ENCODE results near the gene ADGRL1. TPM values are rescaled to one million over a fixed set of nuclear protein-coding genes. Genes with fewer than 3 reads are reported as not detected.
"Not testable (repeated sequence)": the region's sequence is repeated elsewhere in the genome, so short reads cannot be mapped to it uniquely, and the experiment has no call there.

Gene ADGRL1
- total RNA-seq, 2 experiments from 2014 or later = 2.6 to 8.2 TPM

- intact Hi-C loops (cut with micrococcal nuclease; ENCODE audit: unreplicated experiment) = no loop called here
- no peak for TF ChIP-seq EZH2phosphoT487 (IDR thresholded peaks at IDR 0.05; ENCODE audit: borderline replicate concordance, low read depth, low read length)
- TF ChIP-seq CTCF (conservative IDR thresholded peaks at IDR 0.05; ENCODE audit: low read length) = peak; percentile 69
- H3K27ac ChIP-seq (ENCODE audit: low read depth, low read length, poor library complexity, severe bottlenecking) = no peak overlapping the region
These were observed 58.0 kb downstream of the ADGRL1 start for GRCh38 chr19:14147797-14148605.

GRCh38 chr19:14146789-14147216 lies 59.2 kb downstream of the ADGRL1 start:
- no peak overlapping the region for H3K4me2 ChIP-seq (ENCODE audit: low read length)
- H3K79me2 ChIP-seq (ENCODE audit: insufficient read depth, low read depth, low read length) = no peaks in the 10 kb centered on the region
- ChIA-PET CTCF (ENCODE audit: unreplicated experiment) (no interaction called here), POLR2A (no interaction called here)
- no peaks in the 10 kb centered on the region for H3K36me3 ChIP-seq (ENCODE audit: insufficient read depth, low read length)
- TF ChIP-seq EZH2phosphoT487 (IDR thresholded peaks at IDR 0.05; ENCODE audit: borderline replicate concordance, low read depth, low read length) (no peak), CTCF (conservative IDR thresholded peaks at IDR 0.05; ENCODE audit: low read length) (no peak)
- intact Hi-C loops (cut with micrococcal nuclease; ENCODE audit: unreplicated experiment) = no loop called here
- H4K20me1 ChIP-seq (ENCODE audit: insufficient read depth, low read length) = no peaks in the 10 kb centered on the region
- H2AFZ ChIP-seq (ENCODE audit: low read length) = no peak overlapping the region
- H3K27ac ChIP-seq (ENCODE audit: low read depth, low read length, poor library complexity, severe bottlenecking) = no peak overlapping the region
- no TSS peak for BruUV-seq (replicated peaks)
- H3K4me3 ChIP-seq (ENCODE audit: low read depth, low read length, poor library complexity, severe bottlenecking) = no peak overlapping the region
- DNase-seq (ENCODE audit: low spot score) = no peak
- no peaks in the 10 kb centered on the region for H3K9me3 ChIP-seq (ENCODE audit: low read length)
- H3K4me1 ChIP-seq (ENCODE audit: insufficient read depth, low read length, poor library complexity, severe bottlenecking) = no peaks in the 10 kb centered on the region
- no peaks in the 10 kb centered on the region for H3K9me2 ChIP-seq (ENCODE audit: insufficient read depth, low read length)

More at GRCh38 chr19:14147797-14148605, 58.0 kb downstream of the ADGRL1 start:
- ChIA-PET CTCF (ENCODE audit: unreplicated experiment) (no interaction called here), POLR2A (interaction anchor here (0.5 kb wide), 1 partner anchor 198 kb away, joined by 3 read pairs; no protein-coding TSS in a partner anchor)
- Histone ChIP-seq H3K36me3 (ENCODE audit: insufficient read depth, low read length) (no peaks in the 10 kb centered on the region), H3K4me2 (ENCODE audit: low read length) (no peak overlapping the region), H3K4me3 (ENCODE audit: low read depth, low read length, poor library complexity, severe bottlenecking) (no peak overlapping the region), H3K9me2 (ENCODE audit: insufficient read depth, low read length) (no peaks in the 10 kb centered on the region), H4K20me1 (ENCODE audit: insufficient read depth, low read length) (no peaks in the 10 kb centered on the region), H3K9me3 (ENCODE audit: low read length) (no peaks in the 10 kb centered on the region), H3K79me2 (ENCODE audit: insufficient read depth, low read depth, low read length) (no peaks in the 10 kb centered on the region), H3K4me1 (ENCODE audit: insufficient read depth, low read length, poor library complexity, severe bottlenecking) (no peaks in the 10 kb centered on the region), H2AFZ (ENCODE audit: low read length) (no peak overlapping the region)
- DNase-seq (ENCODE audit: low spot score) = peak; percentile 33
- no TSS peak for BruUV-seq (replicated peaks)

GRCh38 chr19:14146169-14146568 lies 59.8 kb downstream of the ADGRL1 start:
- BruUV-seq (replicated peaks) = not testable (repeated sequence)

More at GRCh38 chr19:14146169-14146568, 59.8 kb downstream of the ADGRL1 start:
- H3K4me1 ChIP-seq (ENCODE audit: insufficient read depth, low read length, poor library complexity, severe bottlenecking); H2AFZ ChIP-seq (ENCODE audit: low read length); DNase-seq (ENCODE audit: low spot score); H3K79me2 ChIP-seq (ENCODE audit: insufficient read depth, low read depth, low read length); H3K36me3 ChIP-seq (ENCODE audit: insufficient read depth, low read length); H3K27ac ChIP-seq (ENCODE audit: low read depth, low read length, poor library complexity, severe bottlenecking); H3K4me2 ChIP-seq (ENCODE audit: low read length); H3K9me2 ChIP-seq (ENCODE audit: insufficient read depth, low read length); H4K20me1 ChIP-seq (ENCODE audit: insufficient read depth, low read length); H3K9me3 ChIP-seq (ENCODE audit: low read length); CTCF ChIA-PET (ENCODE audit: unreplicated experiment); H3K4me3 ChIP-seq (ENCODE audit: low read depth, low read length, poor library complexity, severe bottlenecking); intact Hi-C loops (cut with micrococcal nuclease; ENCODE audit: unreplicated experiment): not testable (repeated sequence)
- POLR2A ChIA-PET = interaction anchor here (0.7 kb wide), 1 partner anchor 9 kb away, joined by 5 read pairs; the partner anchor contains the start of gene ASF1B

Measured in OCI-LY7 (cell line).